Choroid plexus epithelial cell (primary cell): ENCODE results near the gene APLNR.
A peak's percentile ranks its signal among the peaks of the same experiment; 100 is the strongest.

Experiments used
- DNase-seq: peaks from one replicate; pipeline ENCODE4 v3.0.0-alpha.2; 2010; ENCODE audit warnings: low read depth
- H3K4me3 ChIP-seq: 2 replicates; pipeline ENCODE4 v1.5.1; 2011; ENCODE audit warnings: low read depth, mild to moderate bottlenecking, control low read depth, low read length, moderate library complexity
- TF ChIP-seq, protein P1 (sequence below): conservative IDR thresholded peaks from 2 replicates; pipeline ENCODE4 v1.5.1; 2011; ENCODE audit warnings: low read depth, mild to moderate bottlenecking, control low read depth, inconsistent platforms, low read length, moderate library complexity

Gene APLNR

DNA sequence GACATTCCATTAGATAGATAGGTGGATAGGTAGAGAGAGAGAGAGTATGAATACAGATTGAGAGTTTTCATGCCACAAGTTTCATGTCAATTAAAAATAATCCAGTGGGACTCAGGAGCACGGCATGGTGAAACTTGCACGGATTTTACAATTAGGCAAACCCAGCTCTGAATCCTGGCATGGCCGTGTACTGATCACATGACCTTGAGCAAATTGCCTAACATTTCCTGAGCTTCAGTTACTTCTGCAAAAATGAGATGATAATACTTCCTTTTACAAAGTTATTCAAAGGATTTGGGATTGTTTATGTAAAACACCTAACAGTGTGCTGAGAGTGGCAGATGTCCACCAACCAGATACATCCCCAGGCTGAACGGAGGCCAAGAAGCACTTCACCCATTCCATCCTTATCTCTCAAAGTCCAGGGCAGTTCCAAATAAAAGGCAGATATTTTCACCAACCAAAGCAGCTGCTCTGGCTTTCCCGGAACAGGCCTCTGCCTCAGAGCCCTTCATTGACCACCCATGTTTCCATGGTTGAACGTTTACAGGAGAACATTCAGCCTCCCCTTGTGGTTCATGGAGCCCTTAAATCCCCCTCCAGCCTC lies 17.9 kb downstream of the APLNR start:
- peak; percentile 14 for DNase-seq
- TF ChIP-seq, protein P1, sequence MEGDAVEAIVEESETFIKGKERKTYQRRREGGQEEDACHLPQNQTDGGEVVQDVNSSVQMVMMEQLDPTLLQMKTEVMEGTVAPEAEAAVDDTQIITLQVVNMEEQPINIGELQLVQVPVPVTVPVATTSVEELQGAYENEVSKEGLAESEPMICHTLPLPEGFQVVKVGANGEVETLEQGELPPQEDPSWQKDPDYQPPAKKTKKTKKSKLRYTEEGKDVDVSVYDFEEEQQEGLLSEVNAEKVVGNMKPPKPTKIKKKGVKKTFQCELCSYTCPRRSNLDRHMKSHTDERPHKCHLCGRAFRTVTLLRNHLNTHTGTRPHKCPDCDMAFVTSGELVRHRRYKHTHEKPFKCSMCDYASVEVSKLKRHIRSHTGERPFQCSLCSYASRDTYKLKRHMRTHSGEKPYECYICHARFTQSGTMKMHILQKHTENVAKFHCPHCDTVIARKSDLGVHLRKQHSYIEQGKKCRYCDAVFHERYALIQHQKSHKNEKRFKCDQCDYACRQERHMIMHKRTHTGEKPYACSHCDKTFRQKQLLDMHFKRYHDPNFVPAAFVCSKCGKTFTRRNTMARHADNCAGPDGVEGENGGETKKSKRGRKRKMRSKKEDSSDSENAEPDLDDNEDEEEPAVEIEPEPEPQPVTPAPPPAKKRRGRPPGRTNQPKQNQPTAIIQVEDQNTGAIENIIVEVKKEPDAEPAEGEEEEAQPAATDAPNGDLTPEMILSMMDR, result no peak
- H3K4me3 ChIP-seq, result no peak overlapping the region

DNA sequence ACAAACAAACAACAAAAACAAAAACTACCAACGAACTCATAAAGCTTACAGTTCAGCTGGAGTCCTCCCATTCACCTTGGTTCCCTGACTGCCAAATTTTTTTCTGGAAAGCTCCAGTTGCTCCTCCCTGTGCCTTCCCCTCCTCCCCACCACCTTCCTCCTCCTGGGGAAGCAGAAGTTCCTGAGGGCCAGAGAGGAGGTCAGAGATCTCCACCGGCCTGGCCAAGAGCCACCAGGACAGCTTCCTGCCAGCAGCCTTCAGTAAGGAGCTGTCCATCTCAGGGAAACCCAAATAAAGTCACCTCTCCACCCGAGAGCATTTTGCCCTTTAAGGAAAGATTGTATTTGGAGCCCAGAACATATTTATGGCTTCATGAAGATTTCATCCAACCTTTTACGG lies 20.0 kb downstream of the APLNR start:
- DNase-seq, result no peak
- H3K4me3 ChIP-seq, result no peak overlapping the region
- TF ChIP-seq, protein P1, result no peak

DNA sequence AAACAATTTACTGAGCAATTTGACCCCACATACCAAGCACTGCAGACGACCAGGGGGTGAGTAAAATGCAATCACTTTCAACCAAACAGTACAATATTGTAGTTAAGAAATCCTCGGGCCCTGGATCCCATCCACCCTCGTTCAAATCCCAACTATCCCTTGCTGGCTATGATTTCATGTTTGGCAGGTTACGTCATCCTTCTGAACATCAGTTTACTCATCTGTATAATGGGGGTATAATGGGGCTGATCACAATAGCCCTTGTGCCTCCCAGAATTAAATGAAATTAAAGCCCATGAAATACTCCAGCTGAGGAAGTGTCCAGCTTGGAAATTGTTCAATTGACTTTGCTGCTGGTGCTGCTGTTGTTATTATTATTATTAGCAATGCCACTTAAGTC lies 20.6 kb downstream of the APLNR start:
- H3K4me3 ChIP-seq, result no peak overlapping the region
- DNase-seq, result no peak
- TF ChIP-seq, protein P1, result no peak

DNA sequence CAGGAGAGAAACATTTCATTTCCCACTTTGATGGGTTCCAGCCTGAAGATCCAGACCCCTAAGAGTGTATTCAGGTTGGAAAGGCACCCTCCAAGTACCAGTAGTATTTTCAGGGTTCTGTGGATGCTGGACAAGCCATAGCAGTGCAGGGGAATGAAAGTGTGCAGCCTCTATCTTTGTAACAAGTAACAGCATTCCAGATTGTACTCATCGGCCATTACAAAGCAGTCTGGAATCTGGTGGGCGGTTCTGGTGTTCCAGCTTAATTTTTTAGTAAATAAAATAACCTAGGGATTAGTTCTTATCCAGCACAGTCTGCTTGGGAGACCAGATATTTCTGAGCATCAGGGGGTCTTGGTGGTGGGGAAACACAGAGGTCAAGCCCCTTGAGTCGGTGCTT lies 22.6 kb downstream of the APLNR start:
- TF ChIP-seq, protein P1, result peak; percentile 18
- DNase-seq, result peak; percentile 77
- no peak overlapping the region for H3K4me3 ChIP-seq

DNA sequence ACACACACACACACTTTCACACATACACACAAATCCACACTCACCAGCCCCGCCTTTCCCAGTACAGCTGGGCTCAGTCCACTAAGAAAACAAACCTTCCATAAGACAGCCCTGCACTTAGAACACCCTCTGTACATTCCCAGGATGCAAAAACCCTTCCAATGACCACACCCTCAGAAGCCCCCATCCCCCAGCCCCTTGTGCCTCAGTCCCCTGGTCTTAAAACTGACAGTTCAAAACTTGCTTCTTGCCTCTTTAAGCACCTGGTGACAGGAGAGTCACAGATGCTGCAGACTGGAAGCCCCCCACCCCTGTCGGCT lies 23.0 kb downstream of the APLNR start:
- TF ChIP-seq, protein P1, result no peak

DNA sequence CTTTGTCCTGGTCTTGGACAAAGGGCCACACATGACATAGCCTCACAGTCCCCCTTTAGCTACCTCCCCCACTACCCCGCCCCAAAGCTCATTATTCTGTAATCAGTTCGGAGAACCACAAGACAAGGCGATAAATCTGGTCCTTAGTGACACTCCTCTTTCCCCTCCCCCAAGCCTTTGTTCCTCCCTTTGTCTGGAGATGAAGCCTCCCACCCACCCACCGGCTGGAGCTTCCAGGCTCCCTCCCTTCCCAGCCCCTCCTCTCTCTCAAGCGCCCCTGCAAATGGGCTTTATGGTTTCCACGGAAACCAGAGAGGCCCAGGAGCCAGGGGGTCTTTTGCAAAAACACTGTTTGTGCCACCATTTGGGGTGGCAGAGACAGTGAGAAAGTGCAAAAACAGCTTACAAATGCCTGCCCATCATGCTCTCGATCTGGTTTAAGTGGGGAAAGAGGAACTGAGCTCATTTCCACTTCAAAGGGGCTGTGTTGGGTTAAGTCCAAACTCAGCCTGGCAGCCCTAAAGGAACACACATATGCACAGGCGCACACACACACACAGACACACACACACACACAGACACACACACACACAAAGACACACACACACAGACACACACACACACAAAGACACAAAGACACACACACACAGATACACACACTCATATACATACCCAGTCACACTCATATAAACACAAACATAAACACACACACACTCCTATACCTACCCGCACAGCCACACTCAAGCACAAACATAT lies 23.5 kb downstream of the APLNR start:
- TF ChIP-seq, protein P1, result no peak
- no peak overlapping the region for H3K4me3 ChIP-seq
- no peak for DNase-seq

More for the DNA sequence above, 23.0 kb downstream of the APLNR start:
- H3K4me3 ChIP-seq, result no peak overlapping the region
- no peak for DNase-seq

DNA sequence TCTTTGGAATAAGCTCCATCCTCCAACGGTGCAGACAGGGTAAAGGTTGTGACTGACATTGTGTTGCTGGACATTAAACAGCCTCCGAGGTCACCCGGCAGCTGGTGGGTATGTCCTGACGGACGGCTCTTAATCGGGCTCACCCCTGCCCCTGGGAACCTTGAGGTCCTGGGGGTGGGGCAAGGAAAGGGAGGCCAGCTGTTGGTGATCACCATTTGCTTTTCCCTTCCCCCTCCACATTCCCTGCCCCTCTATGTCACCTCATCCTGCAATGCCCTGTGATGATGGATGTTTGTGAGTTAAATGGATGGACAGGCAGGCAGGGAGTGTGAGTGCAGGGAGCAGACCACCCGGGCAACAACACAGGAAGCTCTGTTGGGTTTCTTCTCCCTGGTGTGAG lies 26.3 kb downstream of the APLNR start:
- TF ChIP-seq, protein P1, result no peak
- no peak for DNase-seq
- H3K4me3 ChIP-seq, result no peak overlapping the region
